ENCODE data around the gene STT3B.

The STT3B gene

GRCh38 chr3:31572236-31573004 lies 39.7 kb downstream of the STT3B start:
- TF ChIP-seq TAF1 (IDR thresholded peaks at IDR 0.05; ENCODE audit: borderline replicate concordance, insufficient read depth, low read length) (no peak), FOXP2 (optimal IDR thresholded peaks at IDR 0.05; ENCODE audit: borderline replicate concordance, extremely low read depth, extremely low read length, insufficient read depth) (no peak), REST (IDR thresholded peaks at IDR 0.05; ENCODE audit: insufficient read depth in 1 of 2, low read depth in 2 of 2, low read length in 2 of 2) (no peak), SIN3A (IDR thresholded peaks at IDR 0.05; ENCODE audit: borderline replicate concordance, insufficient read depth, low read length) (no peak), POLR2AphosphoS5 (IDR thresholded peaks at IDR 0.05; ENCODE audit: low read depth, low read length) (no peak)

- no peak for TF ChIP-seq REST (IDR thresholded peaks at IDR 0.05; ENCODE audit: insufficient read depth in 1 of 2, low read depth in 2 of 2, low read length in 2 of 2)
- TF ChIP-seq POLR2AphosphoS5 (IDR thresholded peaks at IDR 0.05; ENCODE audit: low read depth, low read length) = no peak
- no peak for TF ChIP-seq TAF1 (IDR thresholded peaks at IDR 0.05; ENCODE audit: borderline replicate concordance, insufficient read depth, low read length)
- TF ChIP-seq SIN3A (IDR thresholded peaks at IDR 0.05; ENCODE audit: borderline replicate concordance, insufficient read depth, low read length) = no peak
- TF ChIP-seq FOXP2 (optimal IDR thresholded peaks at IDR 0.05; ENCODE audit: borderline replicate concordance, extremely low read depth, extremely low read length, insufficient read depth) = no peak
Measured at GRCh38 chr3:31573036-31573779, 40.5 kb downstream of the STT3B start.

DNA sequence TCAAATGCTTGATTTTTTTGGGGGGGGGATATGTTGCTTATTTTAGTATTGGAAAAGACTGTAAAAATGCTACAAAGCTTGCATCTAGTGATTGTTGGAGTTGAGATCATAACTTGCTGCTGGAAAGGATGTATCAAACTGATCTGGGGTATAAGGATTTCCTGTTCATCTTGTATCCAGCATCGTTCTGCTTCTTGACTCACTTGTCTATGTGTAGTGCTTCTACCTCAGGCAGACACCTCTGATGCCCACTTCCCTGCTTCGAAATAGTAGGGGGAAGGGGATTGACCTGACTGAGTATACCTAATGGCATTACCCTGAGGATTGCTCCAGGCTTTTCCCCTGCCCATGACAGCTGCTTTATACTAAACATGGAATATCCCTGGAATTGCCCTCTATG lies 42.7 kb downstream of the STT3B start:
- TF ChIP-seq REST (IDR thresholded peaks at IDR 0.05; ENCODE audit: insufficient read depth in 1 of 2, low read depth in 2 of 2, low read length in 2 of 2) (no peak), SIN3A (IDR thresholded peaks at IDR 0.05; ENCODE audit: borderline replicate concordance, insufficient read depth, low read length) (no peak), FOXP2 (optimal IDR thresholded peaks at IDR 0.05; ENCODE audit: borderline replicate concordance, extremely low read depth, extremely low read length, insufficient read depth) (no peak), TAF1 (IDR thresholded peaks at IDR 0.05; ENCODE audit: borderline replicate concordance, insufficient read depth, low read length) (no peak), POLR2AphosphoS5 (IDR thresholded peaks at IDR 0.05; ENCODE audit: low read depth, low read length) (no peak)

- no peak for TF ChIP-seq TAF1 (IDR thresholded peaks at IDR 0.05; ENCODE audit: borderline replicate concordance, insufficient read depth, low read length)
- no peak for TF ChIP-seq SIN3A (IDR thresholded peaks at IDR 0.05; ENCODE audit: borderline replicate concordance, insufficient read depth, low read length)
- TF ChIP-seq FOXP2 (optimal IDR thresholded peaks at IDR 0.05; ENCODE audit: borderline replicate concordance, extremely low read depth, extremely low read length, insufficient read depth) = no peak
Measured at GRCh38 chr3:31576521-31576920, 43.8 kb downstream of the STT3B start.

DNA sequence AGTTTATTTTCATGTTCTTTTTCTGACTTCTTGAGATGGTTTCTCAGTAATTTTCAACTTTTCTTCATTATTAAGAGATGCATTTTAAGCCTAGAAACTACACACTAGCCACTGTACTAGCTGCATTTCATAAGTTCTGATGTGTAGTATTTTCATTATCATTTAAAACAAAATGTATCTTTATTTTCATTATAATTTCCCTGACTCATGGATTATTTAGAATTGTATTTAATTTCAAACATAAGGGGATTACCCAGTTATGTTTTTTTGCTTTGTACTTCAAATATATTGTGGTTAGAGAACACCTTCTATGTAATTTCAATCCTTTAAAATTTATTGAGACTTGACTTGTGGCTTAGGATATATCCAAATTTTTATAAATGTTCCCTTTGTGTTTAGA lies 44.5 kb downstream of the STT3B start:
- no peak for TF ChIP-seq FOXP2 (optimal IDR thresholded peaks at IDR 0.05; ENCODE audit: borderline replicate concordance, extremely low read depth, extremely low read length, insufficient read depth)
- TF ChIP-seq POLR2AphosphoS5 (IDR thresholded peaks at IDR 0.05; ENCODE audit: low read depth, low read length) = no peak
- TF ChIP-seq SIN3A (IDR thresholded peaks at IDR 0.05; ENCODE audit: borderline replicate concordance, insufficient read depth, low read length) = no peak
- no peak for TF ChIP-seq TAF1 (IDR thresholded peaks at IDR 0.05; ENCODE audit: borderline replicate concordance, insufficient read depth, low read length)
- TF ChIP-seq REST (IDR thresholded peaks at IDR 0.05; ENCODE audit: insufficient read depth in 1 of 2, low read depth in 2 of 2, low read length in 2 of 2) = no peak

Data from PFSK-1 (cell line).